Heart left ventricle (tissue), 13 donors: ENCODE measurements around the gene GET3.

ENCODE experiments used
- CTCF ChIP-seq, 12 donors: fragments of 200-600 bp; sonication (generic) in 4 of 12; IDR thresholded peaks; one replicate each; pipeline versions ENCODE4 v1.5.0 to v1.8.0; 2018 to 2022; ENCODE audit warnings: antibody characterized with exemption in 12 of 12, mild to moderate bottlenecking in 5 of 12
- POLR2A ChIP-seq, 2 donors: fragments of 450-650 bp; IDR thresholded peaks; one replicate each; pipeline ENCODE4 v1.6.1; 2017; ENCODE audit warnings: antibody characterized with exemption in 2 of 2, mild to moderate bottlenecking in 2 of 2, moderate library complexity in 2 of 2
- donor health status: ischemic (EF 13 %, LVEDD 7.1; RV severe dilation, severe dysfunction).
- donor health status: DM: no; HTN: yes; CAD: no.
- donor health status: DM: no; HTN: no; CAD: no.
- donor health status: ischemic (EF 25% LVEDD 6.9; RV normal size, moderate dysfunction).
- donor health status: ischemic (EF 25% LVEDD 5.7; RV mildly dilated, moderate dysfunction).
- donor health status: ischemic (EF 35%, LVEDD 5.7; RV mildly dilated, moderate dysfunction).
- donor health status: nonischemic (EF 11% LVEDD 7.7; RV severe dilation, severe dysfunction).
- donor health status: DM: yes; HTN: yes; CAD: no.
- donor health status: PGD.
- donor health status: ischemic (EF 29% LVEDD 5.4; RV normal size, mild dysfunction).
- donor health status: nonischemic (EF 23%, LVEDD 6.1; RV moderate dilation, normal function).

GRCh38 chr19:12789904-12790619, 52.8 kb downstream of the GET3 start:
- peak in 1 of 2 donors; percentile 83 for TF ChIP-seq POLR2A (IDR thresholded peaks at IDR 0.05)
- no peak for TF ChIP-seq CTCF (IDR thresholded peaks at IDR 0.05)
